GM12878 (cell line): ENCODE measurements around the gene ADGRL3. TPM values are rescaled to one million over a fixed set of nuclear protein-coding genes. Genes with fewer than 3 reads are reported as not detected.

ENCODE experiments used
- ATAC-seq: fragments of 200-7000 bp; cut with Tn5 transposase; 3 replicates; pipeline ENCODE4 v1.9.1; 2020; ENCODE audit warnings: mild to moderate bottlenecking, moderate library complexity
- BruUV-seq: library from RNA; stranded (reverse); fragments of 400-500 nt; replicated peaks from 2 replicates; lab custom pipeline; 2021; lab: Mats Ljungman, UMichigan
- CTCF ChIA-PET: fragments of 300-600 bp; sonication (Branson Sonifier 250); formaldehyde crosslinking; extraction: SDS; loops from one replicate; lab custom pipeline; 2021; ENCODE audit warnings: inconsistent platforms; lab: Yijun Ruan, JAX
- POLR2A ChIA-PET: fragments of 350-600 bp; formaldehyde crosslinking; extraction: SDS; loops from one replicate; lab custom pipeline; 2021; ENCODE audit warnings: inconsistent platforms; lab: Charles Lee
- RAD21 ChIA-PET: fragments of 300-600 bp; sonication (Branson Sonifier 250); formaldehyde crosslinking; loops from one replicate; lab custom pipeline; 2023; ENCODE audit warnings: antibody characterized with exemption; ENCODE audit not compliant: unreplicated experiment; lab: Charles Lee
- SMC1A ChIA-PET: fragments of 300-600 bp; sonication (Branson Sonifier 250); formaldehyde crosslinking; loops from one replicate; lab custom pipeline; 2023; ENCODE audit not compliant: unreplicated experiment, uncharacterized antibody; lab: Charles Lee
- DNase-seq: peaks from one replicate; pipeline ENCODE4 v3.0.0-alpha.2; 2011; ENCODE audit warnings: low read depth, low spot score
- FAIRE-seq: peaks from 3 replicates; lab custom pipeline; 2011; peaks lifted over from hg19 to GRCh38; lab: Jason Lieb, UNC
- H2AFZ ChIP-seq: 2 replicates; pipeline ENCODE4 v1.6.0; 2011; ENCODE audit warnings: low read depth, low read length, control low read depth; ENCODE audit not compliant: control insufficient read depth
- H3K27ac ChIP-seq: 2 replicates; pipeline ENCODE4 v1.5.1; 2011; ENCODE audit warnings: control low read depth; ENCODE audit not compliant: control insufficient read depth, insufficient read depth
- H3K27me3 ChIP-seq, 2 experiments: replicated peaks in 1 of 2; 2 replicates each; pipeline versions ENCODE4 v1.6.0 to v1.6.1; 2011; ENCODE audit warnings: low read length in 1 of 2; ENCODE audit not compliant: control insufficient read depth in 2 of 2, insufficient read depth in 2 of 2
- H3K36me3 ChIP-seq, 2 experiments: 2 replicates each; pipeline ENCODE4 v1.5.1; 2011; ENCODE audit warnings: low read length in 1 of 2; ENCODE audit not compliant: control insufficient read depth in 2 of 2, insufficient read depth in 2 of 2
- H3K4me1 ChIP-seq: 2 replicates; pipeline ENCODE4 v1.6.1; 2011; ENCODE audit warnings: mild to moderate bottlenecking, low read length, moderate library complexity, mixed read lengths; ENCODE audit not compliant: control insufficient read depth, insufficient read depth
- H3K4me2 ChIP-seq: 2 replicates; pipeline ENCODE4 v1.6.0; 2011; ENCODE audit warnings: control low read depth; ENCODE audit not compliant: control insufficient read depth, insufficient read depth
- H3K4me3 ChIP-seq: fragments of 200-600 bp; sonication (generic); 2 replicates; pipeline ENCODE4 v1.5.1; 2016
- H3K79me2 ChIP-seq: 2 replicates; pipeline ENCODE4 v1.6.0; 2011; ENCODE audit warnings: low read length; ENCODE audit not compliant: control insufficient read depth, insufficient read depth
- H3K9ac ChIP-seq: 2 replicates; pipeline ENCODE4 v1.8.0; 2011; ENCODE audit warnings: low read length, control low read depth, mixed read lengths; ENCODE audit not compliant: control insufficient read depth, insufficient read depth
- H3K9me3 ChIP-seq: replicated peaks from 3 replicates; pipeline ENCODE4 v1.5.1; 2011; ENCODE audit warnings: mild to moderate bottlenecking, low read length; ENCODE audit not compliant: control insufficient read depth, insufficient read depth
- H4K20me1 ChIP-seq: 2 replicates; pipeline ENCODE4 v1.6.0; 2011; ENCODE audit not compliant: control insufficient read depth, insufficient read depth
- CHD1 ChIP-seq: IDR thresholded peaks from 2 replicates; pipeline ENCODE4 v1.6.1; 2012; ENCODE audit warnings: low read depth, low read length, improper control_type of control experiment
- CHD2 ChIP-seq: IDR thresholded peaks from 2 replicates; pipeline ENCODE4 v1.6.1; 2011; ENCODE audit warnings: low read depth, low read length, improper control_type of control experiment, borderline replicate concordance
- CREB1 ChIP-seq: IDR thresholded peaks from 2 replicates; pipeline ENCODE4 v1.6.1; 2012; ENCODE audit warnings: low read depth, mild to moderate bottlenecking, inconsistent platforms
- EED ChIP-seq: sonication (generic); IDR thresholded peaks from 2 replicates; pipeline ENCODE4 v1.6.1; 2016; ENCODE audit warnings: antibody characterized with exemption, low read depth
- EZH2 ChIP-seq: IDR thresholded peaks from 2 replicates; pipeline ENCODE4 v1.6.1; 2012; ENCODE audit warnings: low read depth, mild to moderate bottlenecking, control low read depth, inconsistent platforms, low read length, borderline replicate concordance; ENCODE audit not compliant: control insufficient read depth
- FOS ChIP-seq: IDR thresholded peaks from 3 replicates; pipeline ENCODE4 v1.6.1; 2011; ENCODE audit warnings: borderline replicate concordance; ENCODE audit not compliant: insufficient read length; ENCODE audit errors: extremely low read depth
- LARP7 ChIP-seq: fragments of 450-650 bp; IDR thresholded peaks from 2 replicates; pipeline ENCODE4 v1.6.1; 2017; ENCODE audit warnings: mild to moderate bottlenecking
- NFYA ChIP-seq: IDR thresholded peaks from 2 replicates; pipeline ENCODE4 v1.6.1; 2011; ENCODE audit warnings: low read depth, mild to moderate bottlenecking, low read length, improper control_type of control experiment, borderline replicate concordance
- PBX3 ChIP-seq: IDR thresholded peaks from 2 replicates; pipeline ENCODE4 v1.6.1; 2011; ENCODE audit warnings: mild to moderate bottlenecking, low read depth, low read length, moderate library complexity; ENCODE audit not compliant: insufficient replicate concordance
- SPI1 ChIP-seq: IDR thresholded peaks from 2 replicates; pipeline ENCODE4 v1.6.1; 2011; ENCODE audit warnings: low read depth, mild to moderate bottlenecking, low read length, moderate library complexity, borderline replicate concordance; ENCODE audit not compliant: insufficient read depth
- SUZ12 ChIP-seq: fragments of 200-600 bp; sonication (generic); IDR thresholded peaks from one replicate; pipeline ENCODE4 v1.6.1; 2018; ENCODE audit warnings: antibody characterized with exemption, mild to moderate bottlenecking; ENCODE audit not compliant: unreplicated experiment
- TCF7 ChIP-seq: IDR thresholded peaks from 2 replicates; pipeline ENCODE4 v1.6.1; 2014; ENCODE audit warnings: antibody characterized with exemption, borderline replicate concordance
- USF1 ChIP-seq: IDR thresholded peaks from 2 replicates; pipeline ENCODE4 v1.6.1; 2011; ENCODE audit warnings: borderline replicate concordance, low read depth, mild to moderate bottlenecking, moderate library complexity, mixed read lengths, low read length; ENCODE audit not compliant: insufficient read depth; ENCODE audit errors: extremely low read length
- ZBTB40 ChIP-seq: fragments of 450-650 bp; IDR thresholded peaks from 2 replicates; pipeline ENCODE4 v1.6.1; 2016; ENCODE audit warnings: mild to moderate bottlenecking, moderate library complexity, borderline replicate concordance
- ZSCAN29 ChIP-seq: fragments of 450-650 bp; IDR thresholded peaks from 2 replicates; pipeline ENCODE4 v1.6.1; 2017; ENCODE audit warnings: mild to moderate bottlenecking, moderate library complexity
- WGBS: methylation state at CpG from one replicate; pipeline ENCODE4 v1.1.6; 2016; ENCODE audit warnings: low lambda C conversion rate; ENCODE audit not compliant: insufficient replicate concordance, insufficient coverage; ENCODE audit errors: missing lambda C conversion rate; 5-methylcytosine and 5-hydroxymethylcytosine counted together
- in situ Hi-C: fragments of 300-500 bp; cut with MboI; formaldehyde crosslinking; loops from 9 replicates; pipeline ENCODE4 v1.14.3; 2018; ENCODE audit warnings: mixed read lengths
- intact Hi-C: fragments of 100-400 bp; cut with micrococcal nuclease; formaldehyde crosslinking; loops from one replicate; pipeline ENCODE4 v1.14.2; 2022; ENCODE audit not compliant: unreplicated experiment
- polyA plus RNA-seq, 11 experiments: library from polyadenylated mRNA; depleted of rRNA in 4 of 11; unstranded in 6 of 11; stranded (reverse) in 5 of 11; fragments of >200 nt; fragmentation: Nextera tagmentation in 4 of 11; fragmentation: Illumina TruSeq in 1 of 11; extraction: Ambion mirVana in 4 of 11; extraction: Trizol in 1 of 11; gene quantifications; 1 replicate in 1 of 11; 2 replicates in 10 of 11; pipeline versions ENCODE4 v1.2.1 to v1.2.3, GENCODE V29; 2011 to 2016; ENCODE audit warnings: inconsistent platforms in 2 of 11, missing spikeins in 2 of 11, low read depth in 1 of 11
- total RNA-seq, 4 experiments: library from RNA; depleted of rRNA in 3 of 4; stranded (reverse); fragments of >200 nt in 3 of 4; fragmentation: Illumina TruSeq in 1 of 4; extraction: Trizol in 1 of 4; gene quantifications; 2 replicates each; pipeline versions ENCODE4 v1.2.1 to v1.2.3, GENCODE V29; 2013 to 2021

The ADGRL3 gene
- total and polyA plus RNA-seq, 10 of the 15 experiments (the other 5 are each of a cell fraction or from before 2014, with no cell fraction given) = 1.1 TPM; not detected in 9

- Histone ChIP-seq H3K4me1 (no peaks in the 10 kb centered on the region), H3K36me3 (no peaks in the 10 kb centered on the region), H3K9ac (no peak overlapping the region), H3K79me2 (no peaks in the 10 kb centered on the region), H2AFZ (no peak overlapping the region), H3K9me3 (no peaks in the 10 kb centered on the region), H4K20me1 (no peaks in the 10 kb centered on the region), H3K27ac (no peak overlapping the region), H3K4me2 (no peak overlapping the region), H3K27me3 (peaks cover 0 to 3% of the 10 kb centered on the region in 2 experiments; a peak in 3 of 4 replicates), H3K4me3 (no peak overlapping the region)
- ChIA-PET POLR2A (no interaction called here), CTCF (no interaction called here), RAD21 (no interaction called here), SMC1A (no interaction called here)
- no peak for FAIRE-seq
- in situ Hi-C loops = no loop called here
- TF ChIP-seq CHD2 (no peak), CHD1 (no peak), LARP7 (no peak), FOS (no peak), USF1 (no peak), NFYA (no peak), EED (no peak), ZSCAN29 (no peak), ZBTB40 (no peak), PBX3 (no peak), SPI1 (no peak), SUZ12 (no peak), EZH2 (no peak), CREB1 (no peak), TCF7 (no peak)
- BruUV-seq = no TSS peak
- no peak for ATAC-seq
- 43% methylated on average over 42 of the region's 51 CpGs for WGBS
- DNase-seq = no peak
- intact Hi-C loops = no loop called here
These were observed 2.0 kb downstream of the ADGRL3 start for GRCh38 chr4:61201961-61202637.
